Natural killer cell treated with Interleukin-12 subunit alpha and Interleukin-12 subunit beta and Interleukin-15 and Interleukin-18, amount 100 ng/mL, for 72 hours (primary cell): ENCODE results near the gene SMAD4. TPM values are rescaled to one million over a fixed set of nuclear protein-coding genes. Genes with fewer than 3 reads are reported as not detected.

Experiments
- ATAC-seq, 2 donors: fragments of 150-1000 bp; cut with Tn5 transposase in 1 of 2; sonication (Bioruptor Pico), chemical (Tn5 transposase) in 1 of 2; 2 replicates each; pipeline ENCODE4 v1.10.0; 2021
- DNase-seq: peaks from one replicate; pipeline ENCODE4 v3.0.0; 2022; ENCODE audit warnings: low spot score
- H3K27ac Mint-ChIP-seq, 2 donors: 1 replicate in 1 of 2; 2 replicates in 1 of 2; pipeline ENCODE4 v1.8.0; 2022; ENCODE audit warnings: mixed read lengths in 2 of 2, mild to moderate bottlenecking in 1 of 2, moderate library complexity in 1 of 2
- H3K27me3 Mint-ChIP-seq, 2 donors: 1 replicate in 1 of 2; 2 replicates in 1 of 2; pipeline ENCODE4 v1.8.0; 2022; ENCODE audit warnings: mixed read lengths in 2 of 2
- H3K36me3 Mint-ChIP-seq: one replicate; pipeline ENCODE4 v1.8.0; 2022; ENCODE audit warnings: mixed read lengths
- H3K4me1 Mint-ChIP-seq, 2 donors: 1 replicate in 1 of 2; 2 replicates in 1 of 2; pipeline ENCODE4 v1.8.0; 2022; ENCODE audit warnings: low read depth in 2 of 2, mixed read lengths in 2 of 2, mild to moderate bottlenecking in 1 of 2
- H3K4me3 Mint-ChIP-seq: one replicate; pipeline ENCODE4 v1.8.0; 2022; ENCODE audit warnings: mixed read lengths
- H3K9me3 Mint-ChIP-seq: 2 replicates; pipeline ENCODE4 v1.8.0; 2022; ENCODE audit warnings: mixed read lengths
- total RNA-seq, 2 donors: library from RNA; stranded (reverse); gene quantifications; one replicate each; pipeline ENCODE4 v1.2.3, GENCODE V29; 2022

SMAD4 gene
- total RNA-seq, 2 donors from 2014 or later: 64.2 to 67.3 TPM

- H3K27me3 Mint-ChIP-seq: no peaks in the 10 kb centered on the region
- no peak for ATAC-seq
- H3K4me1 Mint-ChIP-seq: no peaks in the 10 kb centered on the region
- no peak overlapping the region for H3K4me3 Mint-ChIP-seq
- H3K27ac Mint-ChIP-seq: no peak overlapping the region
- no peak for DNase-seq
- H3K9me3 Mint-ChIP-seq: no peaks in the 10 kb centered on the region
- H3K36me3 Mint-ChIP-seq: no peaks in the 10 kb centered on the region
Measured at GRCh38 chr18:51007790-51008139, 22.2 kb upstream of the SMAD4 start.

GRCh38 chr18:51009072-51009471, 20.9 kb upstream of the SMAD4 start:
- no peak for ATAC-seq
- Mint-ChIP-seq H3K36me3 (no peaks in the 10 kb centered on the region), H3K27ac (no peak overlapping the region), H3K9me3 (no peaks in the 10 kb centered on the region), H3K27me3 (no peaks in the 10 kb centered on the region), H3K4me1 (no peaks in the 10 kb centered on the region), H3K4me3 (no peak overlapping the region)
- DNase-seq: no peak

GRCh38 chr18:51010218-51010617, 19.8 kb upstream of the SMAD4 start:
- Mint-ChIP-seq H3K27me3 (no peaks in the 10 kb centered on the region), H3K4me1 (no peaks in the 10 kb centered on the region), H3K4me3 (no peak overlapping the region), H3K27ac (no peak overlapping the region), H3K9me3 (no peaks in the 10 kb centered on the region), H3K36me3 (peaks cover under 1% of the 10 kb centered on the region)
- ATAC-seq (no peak), DNase-seq (no peak)

DNA sequence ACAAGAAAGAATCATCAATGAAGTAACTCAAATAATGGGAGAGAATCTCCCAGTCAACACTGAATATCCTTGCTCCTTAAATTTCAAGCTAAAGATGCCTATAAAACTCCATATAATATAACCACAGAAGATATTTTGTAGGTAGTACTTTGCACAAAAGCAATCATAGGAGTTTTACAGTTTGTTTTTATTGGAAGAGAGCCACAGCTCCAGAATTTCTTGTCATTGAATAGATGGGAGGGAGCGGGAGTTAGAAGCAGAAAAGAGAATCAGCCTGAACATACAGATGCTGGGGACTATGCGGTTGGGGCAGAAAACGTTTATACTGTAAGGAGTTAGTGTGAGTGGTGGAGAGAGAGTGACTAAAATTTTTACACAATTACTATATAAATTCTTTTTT, 18.3 kb upstream of the SMAD4 start:
- ATAC-seq: no peak
- Mint-ChIP-seq H3K4me3 (no peak overlapping the region), H3K27me3 (no peaks in the 10 kb centered on the region), H3K9me3 (no peaks in the 10 kb centered on the region), H3K36me3 (peaks cover 6% of the 10 kb centered on the region), H3K27ac (no peak overlapping the region), H3K4me1 (peaks cover 0 to 2% of the 10 kb centered on the region in 2 donors)
- DNase-seq: no peak

DNA sequence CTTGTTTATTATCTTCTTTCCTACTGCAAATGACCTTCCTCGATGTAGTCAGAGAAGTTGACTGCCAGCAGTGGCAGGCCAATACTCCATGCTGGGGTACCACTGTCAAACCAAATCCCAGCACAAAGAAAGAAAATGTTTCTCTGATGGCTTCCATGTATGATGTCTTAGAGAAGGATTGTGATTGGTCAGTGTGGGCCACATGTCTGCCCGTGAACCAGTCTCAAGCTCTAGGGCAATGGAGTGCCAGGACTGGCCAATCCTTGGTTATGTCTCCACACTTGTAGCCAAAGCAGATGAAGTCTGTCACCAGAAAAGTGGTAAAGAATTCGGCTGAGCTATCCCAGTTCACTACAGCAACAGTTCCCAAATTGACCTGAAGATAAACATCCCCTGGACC, 17.6 kb upstream of the SMAD4 start:
- no peak for ATAC-seq
- H3K4me3 Mint-ChIP-seq: no peak overlapping the region
- no peaks in the 10 kb centered on the region for H3K9me3 Mint-ChIP-seq
- peaks cover 0 to 5% of the 10 kb centered on the region in 2 donors for H3K4me1 Mint-ChIP-seq
- no peak overlapping the region for H3K27ac Mint-ChIP-seq
- H3K36me3 Mint-ChIP-seq: peaks cover 6% of the 10 kb centered on the region
- DNase-seq: no peak
- H3K27me3 Mint-ChIP-seq: no peaks in the 10 kb centered on the region

GRCh38 chr18:51013259-51013658, 16.8 kb upstream of the SMAD4 start:
- H3K4me1 Mint-ChIP-seq: peaks cover 0 to 7% of the 10 kb centered on the region in 2 donors
- no peaks in the 10 kb centered on the region for H3K27me3 Mint-ChIP-seq
- H3K4me3 Mint-ChIP-seq: no peak overlapping the region
- H3K9me3 Mint-ChIP-seq: no peaks in the 10 kb centered on the region
- no peak overlapping the region for H3K27ac Mint-ChIP-seq
- peaks cover 6% of the 10 kb centered on the region for H3K36me3 Mint-ChIP-seq
- no peak for ATAC-seq
- no peak for DNase-seq

GRCh38 chr18:51017140-51017879, 12.7 kb upstream of the SMAD4 start:
- no peak for DNase-seq
- Mint-ChIP-seq H3K36me3 (peaks cover 6% of the 10 kb centered on the region), H3K4me1 (peaks cover 0 to 7% of the 10 kb centered on the region in 2 donors), H3K27ac (peak overlapping the region in 1 of 2 donors; percentile 57), H3K4me3 (no peak overlapping the region), H3K27me3 (no peaks in the 10 kb centered on the region), H3K9me3 (no peaks in the 10 kb centered on the region)
- ATAC-seq: no peak

DNA sequence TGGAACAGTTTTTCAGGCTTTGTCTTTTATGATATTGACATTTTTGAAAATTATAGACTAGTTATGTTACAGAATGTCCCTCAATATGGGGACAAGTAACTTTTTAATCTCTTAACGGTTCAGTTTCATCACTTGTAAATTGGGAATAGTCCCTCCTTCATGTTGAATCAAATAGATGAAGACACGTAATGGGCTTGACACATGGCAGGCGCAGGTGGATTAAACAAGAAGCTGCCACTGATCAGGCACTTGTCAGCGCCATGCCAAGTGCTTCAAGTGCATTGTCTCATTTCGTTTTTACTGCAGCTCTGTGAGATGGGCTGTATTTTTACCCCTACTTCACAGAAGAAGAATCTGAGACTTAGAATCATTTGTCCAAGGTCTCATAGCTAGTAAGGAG, 9.5 kb upstream of the SMAD4 start:
- no peak for ATAC-seq
- H3K9me3 Mint-ChIP-seq: no peaks in the 10 kb centered on the region

GRCh38 chr18:51021226-51021965, 8.6 kb upstream of the SMAD4 start:
- Mint-ChIP-seq H3K27ac (no peak overlapping the region), H3K36me3 (peaks cover 6% of the 10 kb centered on the region), H3K4me1 (peaks cover 0 to 5% of the 10 kb centered on the region in 2 donors), H3K4me3 (no peak overlapping the region), H3K9me3 (no peaks in the 10 kb centered on the region), H3K27me3 (no peaks in the 10 kb centered on the region)
- DNase-seq (no peak), ATAC-seq (no peak)

More for the DNA sequence above, 9.5 kb upstream of the SMAD4 start:
- Mint-ChIP-seq H3K4me1 (peaks cover 0 to 5% of the 10 kb centered on the region in 2 donors), H3K27ac (no peak overlapping the region), H3K27me3 (no peaks in the 10 kb centered on the region), H3K4me3 (no peak overlapping the region), H3K36me3 (peaks cover 8% of the 10 kb centered on the region)
- DNase-seq: no peak

DNA sequence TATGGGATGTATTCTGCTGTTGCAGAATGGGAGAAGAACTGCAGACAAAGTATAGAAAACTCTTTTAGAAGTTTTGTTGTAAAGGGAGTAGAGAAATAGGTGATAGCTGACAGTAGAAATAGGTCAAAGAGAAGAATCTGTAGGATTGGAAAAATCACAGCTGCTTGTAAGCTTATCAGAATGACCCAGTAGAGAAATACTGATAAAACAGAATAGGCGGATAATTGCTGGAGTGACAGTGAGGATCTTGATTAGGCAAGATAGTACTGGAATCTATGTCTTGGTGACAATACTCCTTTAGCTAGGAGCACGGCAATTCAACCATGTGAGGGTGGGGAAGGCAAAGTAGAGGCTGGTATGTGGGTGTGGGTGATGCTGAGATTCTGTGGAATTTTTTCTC, 4.5 kb upstream of the SMAD4 start:
- ATAC-seq: no peak
- Mint-ChIP-seq H3K36me3 (peaks cover 6% of the 10 kb centered on the region), H3K4me3 (no peak overlapping the region), H3K27ac (no peak overlapping the region), H3K9me3 (no peaks in the 10 kb centered on the region), H3K27me3 (no peaks in the 10 kb centered on the region), H3K4me1 (peaks cover 17 to 21% of the 10 kb centered on the region in 2 donors)
- no peak for DNase-seq

- no peak for ATAC-seq
- no peak for DNase-seq
- H3K27me3 Mint-ChIP-seq: no peaks in the 10 kb centered on the region
- no peaks in the 10 kb centered on the region for H3K9me3 Mint-ChIP-seq
- peaks cover 32 to 38% of the 10 kb centered on the region in 2 donors for H3K4me1 Mint-ChIP-seq
- H3K27ac Mint-ChIP-seq: peak overlapping the region; percentile 92 to 95
- peaks cover 10% of the 10 kb centered on the region for H3K36me3 Mint-ChIP-seq
- peak overlapping the region; percentile 91 for H3K4me3 Mint-ChIP-seq
Measured at GRCh38 chr18:51028201-51028805, 1.7 kb upstream of the SMAD4 start.

GRCh38 chr18:51029378-51029693, 677 bp upstream of the SMAD4 start:
- no peak for DNase-seq
- H3K9me3 Mint-ChIP-seq: no peaks in the 10 kb centered on the region
- H3K27me3 Mint-ChIP-seq: no peaks in the 10 kb centered on the region
- H3K4me1 Mint-ChIP-seq: peaks cover 38 to 45% of the 10 kb centered on the region in 2 donors
- ATAC-seq: no peak
- peak overlapping the region; percentile 92 to 95 for H3K27ac Mint-ChIP-seq
- peaks cover 8% of the 10 kb centered on the region for H3K36me3 Mint-ChIP-seq
- H3K4me3 Mint-ChIP-seq: peak overlapping the region; percentile 91

DNA sequence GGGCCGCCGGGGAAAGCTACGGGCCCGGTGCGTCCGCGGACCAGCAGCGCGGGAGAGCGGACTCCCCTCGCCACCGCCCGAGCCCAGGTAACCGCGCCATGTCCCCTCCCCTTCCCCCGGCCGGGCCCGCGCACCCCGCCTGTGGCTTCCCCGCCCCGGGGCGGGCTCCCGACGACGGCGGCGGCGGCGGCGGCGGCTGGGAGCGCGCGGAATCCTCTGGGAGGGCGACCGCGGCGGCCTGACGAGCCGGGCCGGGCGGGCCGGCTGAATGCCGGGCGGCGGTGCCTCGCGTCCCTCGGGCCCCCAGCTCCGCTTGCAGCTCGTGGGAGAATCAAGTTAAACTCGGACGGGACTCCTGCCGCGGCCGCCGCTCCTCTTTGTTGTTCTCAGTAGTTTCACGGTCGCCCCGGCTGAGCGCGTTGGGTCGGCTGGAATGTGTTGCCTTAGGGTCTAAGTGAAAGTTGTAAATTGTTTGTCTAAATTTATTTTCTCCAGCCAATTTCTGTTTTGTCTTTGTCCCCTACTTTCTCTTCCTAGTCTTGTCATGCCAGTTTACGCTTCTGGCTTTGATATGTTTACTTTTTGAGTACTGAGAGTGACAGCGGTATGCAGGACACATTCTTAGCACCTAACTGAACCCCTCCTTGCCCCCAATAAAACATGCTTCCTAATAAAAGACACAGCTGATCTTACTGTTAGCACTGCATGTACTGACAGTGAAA, 685 bp downstream of the SMAD4 start:
- Mint-ChIP-seq H3K9me3 (no peaks in the 10 kb centered on the region), H3K4me1 (peaks cover 50 to 55% of the 10 kb centered on the region in 2 donors), H3K36me3 (peaks cover 14% of the 10 kb centered on the region), H3K27me3 (no peaks in the 10 kb centered on the region), H3K27ac (peak overlapping the region; percentile 86 to 93), H3K4me3 (peak overlapping the region; percentile 98)
- peak; percentile 80 for DNase-seq
- peak; percentile 81 to 85 for ATAC-seq

DNA sequence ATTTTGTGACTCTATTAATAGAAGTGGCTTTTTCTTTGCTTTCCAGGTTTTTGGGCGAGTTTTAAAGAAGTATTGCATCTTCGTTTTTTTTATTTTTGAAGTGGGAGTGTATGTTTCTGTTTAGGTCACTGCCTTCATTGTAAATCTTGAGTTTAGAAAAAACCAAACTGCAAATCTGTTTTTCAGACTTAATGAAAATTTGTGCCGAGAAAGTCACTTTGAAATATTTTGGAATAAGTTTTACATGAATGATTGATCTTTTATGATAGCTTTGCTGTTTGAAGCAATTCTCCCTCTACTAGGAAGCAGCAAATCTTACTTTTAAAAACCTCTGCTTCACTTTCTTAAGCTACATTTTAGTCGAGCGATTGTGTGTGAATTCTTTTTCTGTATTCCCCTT, 2.2 kb downstream of the SMAD4 start:
- Mint-ChIP-seq H3K4me3 (peak overlapping the region; percentile 98), H3K36me3 (peaks cover 14% of the 10 kb centered on the region), H3K27ac (peak overlapping the region; percentile 55 to 86), H3K9me3 (no peaks in the 10 kb centered on the region), H3K27me3 (no peaks in the 10 kb centered on the region), H3K4me1 (peaks cover 53 to 55% of the 10 kb centered on the region in 2 donors)
- ATAC-seq (no peak), DNase-seq (no peak)
